ENCODE data around the gene FGF1. TPM values are rescaled to one million over a fixed set of nuclear protein-coding genes. Genes with fewer than 3 reads are reported as not detected.

Gene FGF1
- total RNA-seq = not detected

DNA sequence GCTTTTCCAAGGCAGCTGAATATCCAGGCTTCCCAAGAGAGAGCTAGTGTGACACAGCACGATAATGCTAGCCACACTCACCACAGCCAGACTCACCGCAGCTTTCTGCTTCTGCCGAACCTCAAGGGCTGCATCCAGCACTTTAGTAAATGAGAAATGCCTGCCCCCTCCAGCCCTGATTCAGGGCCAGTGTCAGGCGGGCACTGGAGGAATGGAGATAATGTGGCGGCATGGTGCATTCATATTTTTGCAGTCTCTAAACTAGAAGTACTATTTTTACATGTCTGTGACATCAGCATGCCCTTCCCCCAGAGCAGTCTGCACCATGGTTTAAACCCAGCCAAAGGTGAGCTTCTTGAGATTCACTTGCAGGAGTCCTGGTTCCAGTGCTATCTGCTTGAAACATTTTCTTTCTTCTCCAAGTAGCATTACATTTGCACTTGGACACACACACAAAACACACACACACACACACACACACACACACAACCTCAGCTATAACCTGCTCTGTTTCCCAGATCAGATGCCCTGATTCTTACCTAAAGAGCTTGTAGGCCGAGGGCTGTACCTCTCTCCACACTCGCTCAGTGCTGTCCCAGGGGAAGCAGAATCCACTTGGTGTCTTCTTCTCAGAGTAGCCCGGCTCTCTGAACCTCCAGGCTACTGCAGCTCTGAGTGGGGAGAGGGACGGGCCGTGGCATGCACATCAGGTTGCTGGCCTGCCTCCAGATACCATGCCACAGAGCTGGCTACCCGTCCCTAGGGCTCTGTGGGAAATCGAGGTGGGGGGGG is at the start of gene FGF1:
TSS of gene FGF1 (minus strand) at position 673 of the 792 bp plus-strand sequence. CDS start 71,963 bp downstream, outside the sequence.
- no peak for DNase-seq

DNA sequence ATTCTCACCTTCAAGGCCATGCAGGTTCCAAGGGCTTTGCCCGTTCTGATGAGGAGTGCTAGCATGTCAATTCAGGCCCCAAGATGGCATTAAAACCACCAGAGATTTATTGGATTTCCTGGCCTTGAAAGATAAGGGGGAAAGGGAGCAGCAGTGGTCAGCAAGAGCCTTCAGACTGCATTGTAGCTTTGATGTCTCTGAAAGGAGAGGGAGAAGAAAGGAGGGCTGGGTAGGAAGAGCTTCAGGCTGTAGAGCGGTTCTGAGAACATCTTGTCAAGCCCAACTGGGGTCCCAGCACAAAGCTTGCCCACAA is 41.8 kb upstream of the FGF1 start:
- no peak for DNase-seq

DNA sequence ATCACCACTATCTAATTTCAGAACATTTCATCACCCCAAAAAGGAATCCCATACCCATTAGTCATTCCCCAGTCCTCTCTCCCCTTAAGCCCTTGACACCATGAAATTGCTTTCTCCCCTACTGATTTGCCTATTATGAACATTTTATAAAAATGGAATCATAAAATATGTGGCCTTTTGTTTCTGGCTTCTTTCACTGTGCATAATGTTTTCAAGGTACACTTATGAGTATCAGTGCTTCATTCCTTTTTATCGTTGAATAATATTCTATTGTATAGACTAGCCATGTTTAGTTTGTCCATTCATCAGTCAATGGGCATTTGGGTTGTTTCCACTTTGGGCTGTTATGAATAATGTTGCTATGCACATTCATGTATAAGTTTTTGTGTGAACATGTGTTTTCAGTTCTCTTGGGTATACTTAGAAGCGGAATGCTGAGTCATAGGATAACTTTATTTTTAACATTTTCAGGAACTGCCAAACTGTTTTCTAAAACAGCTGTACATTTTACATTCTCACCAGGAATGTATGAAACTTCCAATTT is 40.4 kb upstream of the FGF1 start:
- no peak for DNase-seq

DNA sequence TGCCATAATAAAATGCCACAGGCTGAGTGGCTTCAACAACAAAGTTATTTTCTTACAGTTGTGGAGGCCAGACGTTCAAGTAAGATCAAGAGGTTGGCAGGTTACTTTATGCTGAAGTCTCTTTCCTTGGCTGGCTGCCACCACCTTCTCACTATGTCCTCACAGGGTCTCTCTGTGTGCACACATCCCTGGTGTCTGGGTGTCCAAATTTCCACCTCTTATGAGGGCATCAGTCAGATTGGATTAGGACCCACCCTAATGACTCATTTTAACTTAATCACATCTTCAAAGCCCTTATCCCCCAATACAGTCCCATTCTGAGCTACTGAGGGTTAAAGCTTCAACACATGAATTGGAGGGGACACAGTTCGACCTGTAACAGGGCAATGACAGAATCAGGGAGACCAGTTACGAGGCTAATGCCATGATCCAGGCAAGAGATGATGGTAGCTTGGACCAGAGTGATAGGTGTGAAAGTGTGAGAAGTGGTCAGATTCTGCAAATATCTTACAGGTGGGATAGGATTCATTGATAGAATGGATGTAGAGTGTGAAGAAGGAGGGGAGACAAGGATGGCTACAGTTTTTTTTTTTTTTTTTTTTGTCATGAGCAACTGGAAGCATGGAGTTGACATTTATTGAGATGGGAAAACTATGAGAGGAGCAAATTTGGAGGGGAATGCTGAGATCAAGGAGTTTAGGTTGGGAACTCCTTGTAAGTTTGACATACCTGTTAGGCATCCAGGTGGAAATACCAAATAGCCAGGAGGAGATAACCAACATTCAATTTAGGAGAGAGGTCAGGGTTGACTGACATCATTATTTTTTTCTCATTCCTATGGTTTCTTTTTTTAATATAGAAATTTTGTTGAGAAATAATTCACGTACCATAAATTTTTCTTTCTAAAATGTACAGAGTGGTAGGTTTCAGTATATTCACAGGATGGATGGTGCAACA is 39.6 kb upstream of the FGF1 start:
- no peak for DNase-seq

DNA sequence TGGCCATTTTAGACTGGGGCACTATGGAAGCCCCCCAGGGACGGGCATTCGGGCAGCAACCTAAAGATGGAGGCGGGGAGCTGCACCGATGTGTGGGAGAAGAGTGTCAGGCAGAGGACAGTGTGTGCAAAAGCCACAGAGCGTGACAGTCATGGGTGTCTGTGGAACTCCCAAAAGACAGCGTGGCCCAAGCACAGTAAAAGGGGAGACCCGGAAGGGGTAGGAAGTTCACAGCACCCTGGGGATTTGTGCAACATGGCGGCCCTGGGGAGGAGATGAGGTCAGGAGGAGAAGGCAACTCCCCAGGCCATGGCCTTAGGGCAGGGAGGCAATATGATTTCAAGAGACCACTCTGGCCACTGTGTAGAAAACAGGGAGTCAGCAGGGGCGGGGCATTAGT is 38.9 kb upstream of the FGF1 start:
- no peak for DNase-seq

DNA sequence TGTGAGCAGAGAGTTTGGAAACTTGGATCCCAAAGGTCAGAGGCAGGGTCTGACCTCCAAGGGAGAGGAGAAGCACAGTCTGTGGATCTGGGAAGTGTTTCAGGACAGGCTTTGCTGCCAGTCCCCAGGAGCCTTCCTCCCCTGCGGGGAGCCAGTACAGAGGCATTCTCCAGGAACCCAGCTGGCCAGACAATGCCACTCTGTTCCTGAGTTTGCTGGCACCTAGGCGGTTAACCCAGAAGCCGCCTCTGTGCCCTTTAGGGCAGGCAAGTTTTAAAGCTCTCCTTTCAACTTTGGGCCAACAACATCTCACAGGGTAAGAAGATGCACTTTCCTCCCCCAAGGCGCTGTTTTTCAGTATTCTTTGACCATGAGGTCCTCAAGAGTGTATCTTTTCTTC is 37.0 kb upstream of the FGF1 start:
- no peak for DNase-seq

DNA sequence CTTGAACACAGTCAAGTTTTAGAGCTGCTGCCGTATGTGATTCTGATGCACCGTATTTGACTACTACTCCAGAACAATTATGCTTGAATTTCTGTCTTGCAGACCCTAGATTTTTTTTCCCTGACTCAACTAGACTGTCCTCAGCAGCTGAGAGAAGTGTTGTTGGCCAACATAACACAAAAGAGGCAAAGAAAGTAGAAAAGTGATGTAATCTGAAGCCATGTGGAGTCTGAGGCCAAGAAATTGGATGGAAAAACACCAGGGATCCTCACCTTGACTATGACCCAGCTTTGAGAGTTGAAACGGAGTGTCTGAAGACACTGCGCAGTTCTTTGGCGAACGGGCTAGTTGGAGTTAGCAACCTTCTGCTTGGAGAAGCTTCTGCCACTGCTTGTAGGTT is 36.3 kb upstream of the FGF1 start:
- DNase-seq = no peak

DNA sequence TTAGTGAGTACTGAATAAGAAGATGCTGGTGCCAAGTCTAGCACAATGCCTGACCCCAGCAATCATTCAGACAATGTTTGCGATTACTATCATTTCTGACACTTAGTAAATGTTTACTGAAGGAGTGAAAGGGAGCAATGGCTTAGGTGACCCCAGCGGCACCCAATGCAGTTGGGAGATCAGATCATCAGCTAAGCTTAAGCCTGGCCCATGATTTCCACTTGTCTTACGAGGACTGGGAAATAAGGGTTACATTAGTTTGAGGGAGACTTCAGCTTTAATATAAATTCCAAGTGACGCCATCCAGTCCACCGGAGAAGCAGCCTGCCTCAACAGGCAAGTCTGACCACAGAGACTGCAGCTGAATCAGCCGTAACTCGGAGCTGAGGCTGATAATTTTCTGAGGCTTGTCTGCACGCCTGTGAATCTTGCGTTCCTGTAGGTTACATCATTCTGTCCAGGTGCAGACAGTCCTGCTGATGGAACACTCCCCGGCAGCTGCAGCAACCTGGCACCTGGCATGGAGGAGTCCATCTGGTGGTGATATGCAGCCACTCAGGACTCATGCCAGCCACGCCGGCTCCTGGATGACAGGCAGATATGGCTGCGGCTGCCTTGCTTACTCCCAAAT is 34.9 kb upstream of the FGF1 start:
- DNase-seq = no peak

DNA sequence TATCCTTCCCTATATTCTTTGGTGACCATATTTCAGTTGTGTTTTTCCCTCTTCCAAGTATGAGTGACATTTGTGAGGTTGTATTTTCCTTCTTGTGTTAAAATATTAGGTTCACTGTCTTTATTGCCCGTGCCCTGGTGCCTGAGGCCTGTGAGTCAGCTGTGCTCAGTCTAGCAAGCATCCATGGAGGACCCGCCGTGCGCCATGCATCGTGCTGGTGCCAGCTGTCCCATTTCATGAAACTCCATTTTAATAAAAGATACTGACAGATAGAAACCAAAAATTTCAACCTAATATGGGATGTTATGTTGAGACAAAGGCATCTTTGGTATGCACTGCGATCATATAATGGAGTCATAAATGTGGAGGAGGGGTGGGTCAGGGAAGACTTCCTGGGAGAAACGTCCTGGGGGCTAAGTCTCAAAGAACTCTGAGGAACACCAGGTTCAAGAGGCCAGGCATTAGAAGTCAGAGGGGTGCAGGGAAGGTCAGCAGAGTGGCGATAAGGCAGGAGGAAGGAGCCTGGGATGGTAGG is 34.0 kb upstream of the FGF1 start:
- no peak for DNase-seq

DNA sequence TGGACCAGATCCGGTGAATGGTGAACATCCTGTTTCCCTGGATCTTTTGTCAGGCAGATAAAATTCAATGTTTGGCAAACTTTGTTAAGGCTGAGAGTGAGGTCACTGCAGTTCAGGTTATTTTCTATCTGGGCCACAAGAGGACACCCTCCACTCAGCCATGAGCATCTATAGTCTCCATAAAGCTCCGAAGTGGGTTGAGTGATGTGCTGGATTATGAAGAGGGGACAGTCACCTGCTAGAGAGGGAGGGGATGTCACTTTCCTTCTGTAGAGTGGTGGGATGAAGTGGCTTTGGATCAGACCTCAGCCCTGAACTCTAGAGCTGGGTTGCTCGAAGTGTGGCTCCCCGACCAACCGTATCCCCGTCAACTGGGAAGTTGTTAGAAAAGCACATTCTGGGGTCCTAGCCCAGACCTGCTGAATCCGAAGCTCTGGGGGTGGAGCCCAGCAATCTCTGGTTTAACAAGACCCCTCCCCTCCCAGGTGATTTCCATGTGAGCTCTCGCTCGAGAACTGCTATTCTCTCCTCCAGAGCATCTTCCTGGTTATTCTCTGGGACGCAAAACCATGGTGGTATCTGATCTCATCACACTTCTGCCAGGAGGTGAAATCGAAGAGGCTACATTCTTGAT is 31.8 kb upstream of the FGF1 start:
- no peak for DNase-seq

DNA sequence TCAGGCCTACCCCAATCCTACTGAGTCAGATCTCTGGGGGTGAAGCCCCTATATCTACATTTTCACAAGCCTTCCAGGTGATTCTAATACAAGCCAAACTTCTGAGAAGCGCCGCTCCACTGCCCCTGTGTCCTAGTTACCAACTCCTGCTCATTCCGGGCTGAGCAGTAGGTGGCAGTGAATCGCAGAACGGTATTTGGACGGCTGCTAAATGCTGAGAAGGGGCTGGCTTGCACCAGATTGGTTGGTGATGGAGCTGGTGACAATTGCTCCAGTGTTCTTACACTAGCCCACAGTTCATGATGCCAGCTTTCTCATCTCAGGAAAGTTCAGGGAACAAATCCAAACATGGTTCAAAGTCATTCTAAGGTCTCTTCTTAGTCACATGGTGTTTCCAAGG is 31.1 kb upstream of the FGF1 start:
- DNase-seq = no peak

DNA sequence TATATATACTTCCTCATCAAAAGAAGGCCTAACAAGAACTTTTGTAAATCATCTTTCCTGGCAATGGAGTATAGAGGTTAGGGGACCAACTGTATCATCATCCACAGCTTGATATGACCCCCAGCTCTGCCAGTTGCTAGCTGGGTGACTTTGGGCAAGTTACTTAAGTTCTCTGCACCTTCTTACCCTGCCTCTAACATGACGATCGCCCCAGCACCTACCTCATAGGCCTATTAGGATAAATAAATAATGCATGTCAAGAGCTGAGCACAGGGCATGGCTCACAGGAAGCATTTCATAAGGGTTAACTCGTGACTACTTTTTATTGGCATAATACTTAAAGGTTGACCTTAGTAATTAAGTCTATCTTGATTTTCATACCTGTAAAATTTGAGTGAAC is 29.4 kb upstream of the FGF1 start:
- no peak for DNase-seq

DNA sequence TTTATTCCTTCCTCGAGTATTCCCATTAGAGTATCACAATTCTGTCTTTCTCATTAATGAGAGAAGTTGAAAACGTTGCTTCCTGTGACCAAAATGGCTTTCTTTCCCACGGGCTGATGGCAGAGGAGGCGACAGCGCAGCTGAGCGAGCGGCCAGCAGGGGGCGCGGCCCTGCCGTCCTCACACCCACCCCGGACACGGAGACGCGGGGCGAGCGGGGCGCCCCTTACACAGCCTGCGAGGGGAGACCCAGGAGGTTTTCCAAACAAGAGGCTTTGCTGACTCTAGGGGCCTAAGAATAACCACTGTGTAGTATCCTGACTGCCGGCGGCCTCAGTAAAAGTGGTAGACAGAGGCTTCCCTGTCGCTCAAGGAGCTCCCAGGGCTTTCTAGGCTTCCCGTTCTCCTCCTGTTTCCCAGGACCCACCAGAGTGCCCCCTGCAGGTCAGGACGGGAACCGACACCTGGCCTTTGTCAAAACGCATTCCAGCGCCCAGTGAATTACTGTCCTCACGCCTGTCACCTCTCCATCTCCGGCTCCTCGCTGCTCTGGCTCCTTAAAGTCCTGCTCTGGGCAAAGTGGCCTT is 27.3 kb upstream of the FGF1 start:
- peak; percentile 70 for DNase-seq

DNA sequence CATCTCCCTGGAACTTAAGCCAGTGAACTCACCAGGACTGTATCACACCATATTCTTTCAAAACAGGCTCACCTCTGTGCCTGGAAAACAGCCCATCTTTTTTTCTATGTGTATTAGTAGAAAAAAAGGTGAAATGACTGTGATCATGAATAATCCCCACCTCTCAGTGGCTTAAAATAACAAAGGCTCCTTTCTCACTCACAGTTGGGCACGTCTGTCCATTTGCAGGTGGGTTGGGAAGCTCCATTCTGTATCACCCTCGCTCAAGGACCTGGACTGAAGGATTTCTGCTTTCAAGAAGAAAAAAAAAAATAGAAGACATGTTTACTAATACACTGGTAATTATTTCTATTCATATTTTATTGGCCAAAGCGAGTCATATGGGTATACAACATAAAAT is 17.3 kb upstream of the FGF1 start:
- no peak for DNase-seq

DNA sequence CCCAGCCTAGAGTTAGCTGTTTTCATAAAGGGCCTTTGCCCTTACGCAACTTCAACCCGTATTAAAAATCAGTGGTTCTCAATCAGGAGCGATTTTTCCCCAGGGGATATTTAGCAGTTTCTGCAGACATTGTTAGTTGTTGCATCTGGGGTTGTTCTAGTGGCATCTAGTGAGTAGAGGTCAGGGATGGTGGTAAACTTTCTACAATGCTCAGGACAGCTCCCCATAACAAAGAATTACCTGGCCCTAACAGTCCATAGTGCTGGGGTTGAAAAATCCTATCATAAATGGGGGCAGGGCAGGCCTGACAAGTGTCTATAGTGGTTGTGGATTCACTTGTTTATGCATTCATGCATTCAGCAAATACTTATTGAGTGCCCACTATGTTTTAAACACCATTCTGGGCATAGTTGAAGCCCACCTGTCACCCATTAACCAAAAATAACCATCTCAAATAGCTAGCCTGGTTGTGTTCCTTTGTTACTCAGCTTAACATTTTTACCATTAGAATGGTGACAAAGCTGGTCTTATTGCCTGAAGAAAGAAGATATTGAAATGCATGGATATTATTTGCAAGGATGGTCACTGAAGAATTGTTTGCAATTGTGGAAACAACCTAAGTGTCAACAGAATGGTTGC is 15.9 kb upstream of the FGF1 start:
- DNase-seq = no peak

DNA sequence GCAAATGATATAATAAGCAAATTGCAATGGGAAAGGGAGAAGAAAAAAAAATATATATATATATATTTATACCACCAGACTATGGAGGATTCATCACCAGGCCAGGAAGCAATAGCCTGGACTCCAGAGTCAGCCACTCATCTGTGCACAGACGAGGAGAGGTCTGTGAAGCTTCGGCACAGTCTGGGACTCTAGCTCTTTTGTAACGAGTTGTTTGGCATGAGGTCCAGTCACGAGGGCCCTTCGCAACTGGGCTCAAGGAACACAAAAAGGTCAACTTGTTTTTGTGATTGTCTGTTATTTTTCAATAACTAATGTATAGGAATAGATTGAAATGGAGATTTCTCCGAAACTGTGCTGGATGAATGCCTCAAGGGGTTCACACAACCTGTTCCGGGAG is 14.7 kb upstream of the FGF1 start:
- no peak for DNase-seq

DNA sequence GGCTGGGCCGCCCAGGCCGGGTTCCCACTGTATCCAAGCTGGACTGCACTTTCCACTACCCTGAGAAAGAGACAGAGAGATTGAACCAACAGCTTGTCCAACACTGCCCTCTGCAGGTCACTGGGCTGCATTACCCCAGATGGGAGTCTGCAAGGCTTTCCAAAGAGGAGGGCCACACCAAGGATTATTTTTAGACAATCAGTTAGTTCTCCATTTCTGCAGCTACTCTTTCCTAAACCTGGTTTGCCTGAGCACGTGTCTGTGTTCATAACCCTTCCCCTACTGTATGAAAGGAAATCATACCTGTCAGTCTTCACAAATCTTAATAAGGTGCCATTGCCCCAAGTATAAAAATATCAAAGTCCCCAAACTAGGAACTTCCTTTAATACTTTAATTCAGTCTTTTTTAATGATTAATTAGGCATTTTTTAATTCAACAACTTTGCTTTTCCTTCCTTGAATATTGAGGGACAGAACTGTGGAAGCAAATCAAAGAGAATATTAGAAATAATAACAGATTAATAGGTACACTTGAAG is 13.4 kb upstream of the FGF1 start:
- DNase-seq = peak; percentile 70

DNA sequence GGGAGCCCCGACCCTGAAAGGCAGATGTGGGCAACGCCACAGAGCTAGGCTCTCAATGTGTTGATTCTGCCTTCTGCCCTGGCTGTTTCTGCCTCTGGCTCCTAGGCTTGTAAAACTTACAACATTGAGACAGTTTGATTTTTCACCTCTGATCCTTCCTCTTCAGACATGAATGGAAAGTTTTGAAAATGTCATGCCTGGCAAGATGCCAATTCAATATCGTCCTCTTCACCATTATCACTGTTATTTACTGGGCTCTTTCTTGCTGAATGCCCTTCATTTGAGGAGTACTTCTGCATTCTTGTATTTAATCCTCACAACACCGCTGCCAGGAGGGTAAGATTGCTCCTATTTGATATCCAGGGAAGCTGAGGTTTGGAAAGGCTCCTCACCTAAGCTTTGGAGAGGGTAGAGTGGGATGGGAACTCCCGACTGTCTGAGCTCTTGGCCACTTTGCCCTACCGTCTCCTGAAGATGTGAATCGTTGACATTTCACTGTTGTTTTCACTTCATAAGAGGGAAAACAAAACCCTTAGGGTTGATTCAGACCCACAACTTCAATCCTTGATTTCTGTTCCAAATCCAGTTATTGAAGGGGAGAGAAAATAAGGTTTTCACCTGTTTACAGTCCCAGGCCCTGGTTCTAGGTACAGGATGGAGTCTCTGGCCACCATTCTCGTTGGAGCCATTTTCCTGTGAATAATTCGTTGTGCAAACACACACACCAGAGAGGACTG is 12.7 kb upstream of the FGF1 start:
- DNase-seq = no peak

DNA sequence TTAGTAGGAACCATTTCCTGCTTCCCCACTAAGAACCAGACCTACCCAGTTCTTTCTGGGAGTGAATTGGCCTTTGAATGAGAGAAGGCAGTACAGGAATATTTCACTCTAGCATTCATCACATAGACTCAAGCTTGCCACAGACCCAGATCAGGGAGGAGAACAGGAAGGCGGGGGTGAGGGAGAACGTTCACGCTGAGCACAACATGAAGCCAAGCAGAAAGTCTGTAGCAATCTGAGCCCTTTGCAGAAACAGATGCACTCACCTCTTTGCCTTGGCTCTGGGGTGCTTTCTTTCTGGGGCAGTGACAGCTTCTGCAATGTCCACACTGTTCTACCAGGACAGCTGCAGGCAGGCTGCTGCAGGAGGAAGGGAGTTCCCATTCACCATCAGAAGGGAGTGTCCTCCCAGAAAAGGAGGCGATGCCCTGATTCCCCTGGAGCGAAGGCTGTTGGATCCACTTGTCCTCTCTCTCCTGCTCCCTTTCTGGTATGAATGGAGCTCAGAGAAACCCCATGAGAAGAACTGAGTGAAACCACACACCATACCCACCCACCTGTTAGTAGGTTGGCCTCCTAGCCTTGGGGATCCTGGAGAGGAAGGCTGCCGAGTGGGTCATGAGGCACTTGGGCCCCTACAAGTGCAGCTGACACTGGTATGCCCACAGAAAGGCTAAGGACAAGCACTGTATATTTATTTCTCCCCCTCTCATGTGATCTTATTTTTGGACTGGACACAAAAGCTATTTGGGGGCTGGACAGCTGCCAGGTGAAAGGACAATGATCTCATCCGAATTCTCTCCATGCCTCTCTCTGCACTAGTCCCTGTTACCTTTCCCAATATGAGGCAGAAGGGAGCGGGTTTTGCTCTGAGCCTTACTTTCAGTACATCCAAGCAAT is 11.7 kb upstream of the FGF1 start:
- no peak for DNase-seq

DNA sequence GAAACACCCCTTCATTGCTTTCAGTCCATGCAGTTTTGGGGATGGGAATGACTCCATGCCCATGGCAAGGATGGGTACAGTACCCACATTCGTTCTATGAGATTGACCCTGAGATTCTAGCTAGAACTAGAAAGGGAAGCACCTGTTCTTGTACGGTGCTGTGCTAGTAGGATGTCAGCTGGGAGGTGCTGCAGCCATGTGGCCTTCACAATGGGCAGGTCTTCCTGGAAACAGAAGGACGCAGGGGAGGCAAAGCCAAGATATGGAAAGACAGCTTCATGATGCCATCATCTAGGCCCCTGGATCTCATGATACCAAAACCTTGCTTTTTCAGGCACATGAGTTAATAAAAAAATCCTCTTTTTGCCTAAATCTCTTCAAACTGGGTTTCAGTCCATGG is 10.5 kb upstream of the FGF1 start:
- DNase-seq = no peak
